CD14-positive monocyte (primary cell): Measurements from ENCODE around the gene HNMT. TPM values are rescaled to one million over a fixed set of nuclear protein-coding genes. Genes with fewer than 3 reads are reported as not detected.

ENCODE experiments used
- DNase-seq, 3 donors: peaks; one replicate each; pipeline ENCODE4 v3.0.0-alpha.2; 2011 to 2022
- H2AFZ ChIP-seq: 2 replicates; pipeline ENCODE4 v1.6.0; 2012; ENCODE audit warnings: mild to moderate bottlenecking, low read depth, low read length, inconsistent platforms; ENCODE audit not compliant: insufficient read depth, poor library complexity, severe bottlenecking
- H3K27ac ChIP-seq, 2 donors: 1 replicate in 1 of 2; 2 replicates in 1 of 2; pipeline ENCODE4 v1.5.1; 2012 to 2013; ENCODE audit warnings: low read length in 2 of 2, control low read depth in 1 of 2, inconsistent platforms in 1 of 2, low read depth in 1 of 2, mild to moderate bottlenecking in 1 of 2
- H3K27me3 ChIP-seq, 2 donors: one replicate each; pipeline versions ENCODE4 v1.6.0 to v1.6.1; 2011 to 2013; ENCODE audit warnings: low read length in 2 of 2; ENCODE audit not compliant: control insufficient read depth in 2 of 2, insufficient read depth in 2 of 2
- H3K36me3 ChIP-seq, 2 donors: replicated peaks in 1 of 2; 1 replicate in 1 of 2; 2 replicates in 1 of 2; pipeline versions ENCODE4 v1.5.1 to v1.6.1; 2012 to 2013; ENCODE audit warnings: low read length in 2 of 2, control low read depth in 1 of 2, inconsistent platforms in 1 of 2, mild to moderate bottlenecking in 1 of 2; ENCODE audit not compliant: insufficient read depth in 2 of 2, control insufficient read depth in 1 of 2
- H3K4me1 ChIP-seq, 2 donors: 1 replicate in 1 of 2; 2 replicates in 1 of 2; pipeline versions ENCODE4 v1.5.1 to v1.6.1; 2012 to 2013; ENCODE audit warnings: low read length in 2 of 2, control low read depth in 1 of 2, inconsistent platforms in 1 of 2, mild to moderate bottlenecking in 1 of 2, moderate library complexity in 1 of 2; ENCODE audit not compliant: insufficient read depth in 2 of 2, control insufficient read depth in 1 of 2
- H3K4me2 ChIP-seq: replicated peaks from 2 replicates; pipeline ENCODE3; 2012; ENCODE audit warnings: low read length, moderate library complexity, mild to moderate bottlenecking; ENCODE audit not compliant: poor library complexity, severe bottlenecking; ENCODE audit errors: extremely low read depth
- H3K4me3 ChIP-seq, 3 experiments: fragments of 200-600 bp in 1 of 3; sonication (generic) in 1 of 3; replicated peaks in 1 of 3; 1 replicate in 2 of 3; 2 replicates in 1 of 3; pipeline ENCODE4 v1.5.1; 2011 to 2013; ENCODE audit warnings: low read length in 3 of 3, mild to moderate bottlenecking in 3 of 3, control low read depth in 2 of 3, low read depth in 2 of 3, inconsistent platforms in 1 of 3, moderate library complexity in 1 of 3
- H3K79me2 ChIP-seq: 2 replicates; pipeline ENCODE4 v1.6.0; 2012; ENCODE audit warnings: mild to moderate bottlenecking, control low read depth, inconsistent platforms, low read length, moderate library complexity; ENCODE audit not compliant: insufficient read depth
- H3K9ac ChIP-seq: 2 replicates; pipeline ENCODE4 v1.6.0; 2017; ENCODE audit warnings: low read length, mild to moderate bottlenecking; ENCODE audit not compliant: insufficient read depth, poor library complexity, severe bottlenecking
- H3K9me3 ChIP-seq, 2 donors: replicated peaks in 1 of 2; 1 replicate in 1 of 2; 2 replicates in 1 of 2; pipeline versions ENCODE4 v1.5.1 to v1.6.1; 2012 to 2013; ENCODE audit warnings: low read length in 2 of 2, control low read depth in 1 of 2; ENCODE audit not compliant: control insufficient read depth in 1 of 2, insufficient read depth in 1 of 2
- H4K20me1 ChIP-seq: 2 replicates; pipeline ENCODE4 v1.6.0; 2012; ENCODE audit warnings: mild to moderate bottlenecking, low read length, control low read depth, moderate library complexity; ENCODE audit not compliant: insufficient read depth
- H3K27ac Mint-ChIP-seq, 7 donors: one replicate each; pipeline ENCODE4 v1.8.0; 2020; ENCODE audit warnings: mild to moderate bottlenecking in 7 of 7, mixed read lengths in 7 of 7, moderate library complexity in 6 of 7, inconsistent platforms in 2 of 7
- H3K27me3 Mint-ChIP-seq, 3 donors: one replicate each; pipeline ENCODE4 v1.8.0; 2021 to 2022; ENCODE audit warnings: low read depth in 3 of 3, mild to moderate bottlenecking in 3 of 3, mixed read lengths in 3 of 3, moderate library complexity in 3 of 3, inconsistent platforms in 1 of 3
- H3K36me3 Mint-ChIP-seq, 2 donors: one replicate each; pipeline ENCODE4 v1.8.0; 2020; ENCODE audit warnings: mixed read lengths in 2 of 2, inconsistent platforms in 1 of 2, mild to moderate bottlenecking in 1 of 2
- H3K4me1 Mint-ChIP-seq: one replicate; pipeline ENCODE4 v1.8.0; 2020; ENCODE audit warnings: mild to moderate bottlenecking, mixed read lengths
- H3K4me3 Mint-ChIP-seq, 2 donors: one replicate each; pipeline ENCODE4 v1.8.0; 2020; ENCODE audit warnings: mild to moderate bottlenecking in 2 of 2, mixed read lengths in 2 of 2, moderate library complexity in 1 of 2
- H3K9me3 Mint-ChIP-seq, 7 donors: one replicate each; pipeline ENCODE4 v1.8.0; 2020 to 2022; ENCODE audit warnings: mixed read lengths in 7 of 7, mild to moderate bottlenecking in 6 of 7, moderate library complexity in 6 of 7, inconsistent platforms in 2 of 7
- WGBS: methylation state at CpG from one replicate; pipeline ENCODE4 v1.1.5; 2013; ENCODE audit warnings: missing lambda C conversion rate; ENCODE audit not compliant: insufficient coverage; 5-methylcytosine and 5-hydroxymethylcytosine counted together
- intact Hi-C, 2 donors: fragments of 100-400 bp; cut with micrococcal nuclease; formaldehyde crosslinking; loops; one replicate each; pipeline versions ENCODE4 v1.15.0 to v1.15.1; 2023
- polyA plus RNA-seq, 3 donors: library from polyadenylated mRNA; depleted of rRNA in 1 of 3; unstranded in 2 of 3; stranded (reverse) in 1 of 3; fragments of 300-500 nt in 2 of 3; fragments of >200 nt in 1 of 3; fragmentation: Illumina TruSeq in 2 of 3; gene quantifications; 1 replicate in 2 of 3; 2 replicates in 1 of 3; pipeline ENCODE4 v1.2.3, GENCODE V29; 2012 to 2021
- TF ChIP-seq, protein P1 (sequence below): fragments of 200-600 bp; IDR thresholded peaks from one replicate; pipeline ENCODE4 v1.8.0; 2022; ENCODE audit warnings: antibody characterized with exemption, mild to moderate bottlenecking

HNMT gene
- polyA plus RNA-seq, 3 donors: 83.0 to 118 (median 109) TPM

- Histone ChIP-seq H3K4me3 (no peak overlapping the region), H2AFZ (no peak overlapping the region), H3K9ac (no peak overlapping the region), H4K20me1 (no peaks in the 10 kb centered on the region), H3K4me2 (no peak overlapping the region), H3K4me1 (peaks cover 6 to 8% of the 10 kb centered on the region in 2 donors), H3K36me3 (no peaks in the 10 kb centered on the region), H3K27me3 (no peaks in the 10 kb centered on the region), H3K79me2 (no peaks in the 10 kb centered on the region), H3K9me3 (no peaks in the 10 kb centered on the region), H3K27ac (no peak overlapping the region)
- TF ChIP-seq, protein P1, sequence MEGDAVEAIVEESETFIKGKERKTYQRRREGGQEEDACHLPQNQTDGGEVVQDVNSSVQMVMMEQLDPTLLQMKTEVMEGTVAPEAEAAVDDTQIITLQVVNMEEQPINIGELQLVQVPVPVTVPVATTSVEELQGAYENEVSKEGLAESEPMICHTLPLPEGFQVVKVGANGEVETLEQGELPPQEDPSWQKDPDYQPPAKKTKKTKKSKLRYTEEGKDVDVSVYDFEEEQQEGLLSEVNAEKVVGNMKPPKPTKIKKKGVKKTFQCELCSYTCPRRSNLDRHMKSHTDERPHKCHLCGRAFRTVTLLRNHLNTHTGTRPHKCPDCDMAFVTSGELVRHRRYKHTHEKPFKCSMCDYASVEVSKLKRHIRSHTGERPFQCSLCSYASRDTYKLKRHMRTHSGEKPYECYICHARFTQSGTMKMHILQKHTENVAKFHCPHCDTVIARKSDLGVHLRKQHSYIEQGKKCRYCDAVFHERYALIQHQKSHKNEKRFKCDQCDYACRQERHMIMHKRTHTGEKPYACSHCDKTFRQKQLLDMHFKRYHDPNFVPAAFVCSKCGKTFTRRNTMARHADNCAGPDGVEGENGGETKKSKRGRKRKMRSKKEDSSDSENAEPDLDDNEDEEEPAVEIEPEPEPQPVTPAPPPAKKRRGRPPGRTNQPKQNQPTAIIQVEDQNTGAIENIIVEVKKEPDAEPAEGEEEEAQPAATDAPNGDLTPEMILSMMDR: no peak
- peaks cover 0 to 4% (median 4%) of the 10 kb centered on the region in 7 donors for H3K9me3 Mint-ChIP-seq
- H3K36me3 Mint-ChIP-seq: no peaks in the 10 kb centered on the region
- no peak overlapping the region for H3K4me3 Mint-ChIP-seq
- no peaks in the 10 kb centered on the region for H3K4me1 Mint-ChIP-seq
- DNase-seq: no peak
- H3K27ac Mint-ChIP-seq: no peak overlapping the region
- no peaks in the 10 kb centered on the region for H3K27me3 Mint-ChIP-seq
- intact Hi-C loops: no loop called here
- no CpG with 5 or more reads among the region's 2 CpGs for WGBS
These were observed 98.9 kb downstream of the HNMT start for GRCh38 chr2:138063181-138063580.
